C4-2B (cell line): ENCODE data around the gene COA3.

Experiments used
- CTCF ChIP-seq: fragments of 450-650 bp; conservative IDR thresholded peaks from 2 replicates; pipeline ENCODE4 v1.5.1; 2017; ENCODE audit warnings: mild to moderate bottlenecking
- ZFX ChIP-seq: fragments of 450-650 bp; IDR thresholded peaks from 2 replicates; pipeline ENCODE4 v1.6.1; 2017

DNA sequence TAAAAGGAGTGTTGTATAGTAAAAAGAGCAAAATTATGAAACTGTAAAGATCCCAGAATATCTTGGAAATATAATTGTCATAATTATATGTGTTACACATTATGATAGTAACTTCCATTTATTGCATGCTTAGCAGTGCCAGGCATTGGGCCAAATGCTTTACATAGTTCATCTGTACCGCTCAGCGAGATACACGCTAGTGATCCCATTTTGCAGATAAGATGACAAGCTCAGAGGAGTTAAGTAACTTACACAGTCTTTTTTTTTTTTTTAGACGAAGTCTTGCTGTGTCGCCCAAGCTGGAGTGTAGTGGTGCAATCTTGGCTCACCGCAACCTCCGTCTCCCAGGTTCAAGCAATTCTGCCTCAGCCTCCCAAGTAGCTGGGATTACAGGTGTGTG, 46.9 kb downstream of the COA3 start:
- TF ChIP-seq CTCF (no peak), ZFX (no peak)
